K562 (cell line): ENCODE results near the gene CENPU. TPM values are rescaled to one million over a fixed set of nuclear protein-coding genes. Genes with fewer than 3 reads are reported as not detected.

Experiments
- ATAC-seq: fragments of 200-7000 bp; cut with Tn5 transposase; 3 replicates; pipeline ENCODE4 v1.9.1; 2020; ENCODE audit warnings: moderate library complexity
- BruUV-seq: library from RNA; stranded (reverse); fragments of 400-500 nt; replicated peaks from 2 replicates; lab custom pipeline; 2021; lab: Mats Ljungman, UMichigan
- CTCF ChIA-PET: fragments of 300-600 bp; formaldehyde crosslinking; extraction: SDS; loops from one replicate; lab custom pipeline; 2021; ENCODE audit warnings: low intra/inter-chr PET ratio; lab: Yijun Ruan, JAX
- POLR2A ChIA-PET: fragments of 300-600, 350-650 bp; sonication (Branson Sonifier 250); formaldehyde crosslinking; extraction: SDS; loops from one replicate; lab custom pipeline; 2021; ENCODE audit warnings: antibody characterized with exemption, inconsistent platforms; lab: Yijun Ruan, JAX
- DNase-seq, 4 experiments: peaks; one replicate each; pipeline versions ENCODE4 v3.0.0 to v3.0.0-alpha.2; 2011 to 2018; ENCODE audit warnings: low spot score in 3 of 4, mixed read lengths in 3 of 4; ENCODE audit errors: extremely low read depth in 1 of 4
- FAIRE-seq: peaks from 2 replicates; lab custom pipeline; 2011; peaks lifted over from hg19 to GRCh38; lab: Jason Lieb, UNC
- H2AFZ ChIP-seq: 2 replicates; pipeline ENCODE4 v1.6.0; 2011; ENCODE audit warnings: low read depth, low read length, control low read depth, inconsistent platforms
- H3K27ac ChIP-seq: fragments of 200-600 bp; 3 replicates; pipeline ENCODE4 v1.8.0; 2011; ENCODE audit warnings: low read depth, mild to moderate bottlenecking, control low read depth, inconsistent platforms, low read length, moderate library complexity, mixed read lengths; ENCODE audit errors: extremely low read depth
- H3K27me3 ChIP-seq, 2 experiments: fragments of 300-600 bp in 1 of 2; 2 replicates in 1 of 2; 3 replicates in 1 of 2; pipeline versions ENCODE4 v1.6.0 to v1.8.0; 2011; ENCODE audit warnings: inconsistent platforms in 2 of 2, low read length in 2 of 2, mild to moderate bottlenecking in 1 of 2, mixed read lengths in 1 of 2, moderate library complexity in 1 of 2; ENCODE audit not compliant: control insufficient read depth in 2 of 2, insufficient read depth in 2 of 2
- H3K36me3 ChIP-seq: fragments of 300-600 bp; 3 replicates; pipeline ENCODE4 v1.8.0; 2011; ENCODE audit warnings: mild to moderate bottlenecking, low read length, inconsistent platforms; ENCODE audit not compliant: control insufficient read depth, insufficient read depth
- H3K4me1 ChIP-seq, 2 experiments: fragments of 200-600 bp in 1 of 2; replicated peaks in 1 of 2; 2 replicates in 1 of 2; 3 replicates in 1 of 2; pipeline versions ENCODE4 v1.5.1 to v1.8.0; 2011; ENCODE audit warnings: inconsistent platforms in 2 of 2, low read length in 2 of 2, mild to moderate bottlenecking in 1 of 2, mixed read lengths in 1 of 2, moderate library complexity in 1 of 2; ENCODE audit not compliant: control insufficient read depth in 2 of 2, insufficient read depth in 2 of 2
- H3K4me2 ChIP-seq: 2 replicates; pipeline ENCODE4 v1.6.1; 2011; ENCODE audit warnings: low read length, control low read depth, inconsistent platforms, mixed read lengths; ENCODE audit not compliant: insufficient read depth
- H3K4me3 ChIP-seq: fragments of 200-600 bp; sonication (generic), shearing (Covaris generic); 2 replicates; pipeline ENCODE4 v1.5.1; 2016; ENCODE audit warnings: control low read depth, inconsistent platforms
- H3K79me2 ChIP-seq: fragments of 200-600 bp; 3 replicates; pipeline ENCODE4 v1.8.0; 2011; ENCODE audit warnings: low read length, inconsistent platforms; ENCODE audit not compliant: control insufficient read depth, insufficient read depth
- H3K9ac ChIP-seq, 2 experiments: 2 replicates each; pipeline versions ENCODE4 v1.6.0 to v1.6.1; 2011; ENCODE audit warnings: low read depth in 2 of 2, low read length in 2 of 2, control low read depth in 1 of 2, inconsistent platforms in 1 of 2, mild to moderate bottlenecking in 1 of 2, mixed read lengths in 1 of 2; ENCODE audit not compliant: insufficient read depth in 1 of 2
- H3K9me1 ChIP-seq: one replicate; pipeline ENCODE4 v1.6.0; 2011; ENCODE audit warnings: inconsistent platforms, mild to moderate bottlenecking, low read length, moderate library complexity; ENCODE audit not compliant: control insufficient read depth, insufficient read depth
- H3K9me3 ChIP-seq: replicated peaks from 2 replicates; pipeline ENCODE4 v1.5.1; 2011; ENCODE audit warnings: low read depth, low read length, inconsistent platforms; ENCODE audit not compliant: control insufficient read depth, insufficient read depth
- H4K20me1 ChIP-seq: replicated peaks from 2 replicates; pipeline ENCODE4 v1.6.1; 2011; ENCODE audit warnings: low read length, inconsistent platforms, mixed read lengths; ENCODE audit not compliant: control insufficient read depth, insufficient read depth
- FOXP1 ChIP-seq: sonication (generic); formaldehyde crosslinking; IDR thresholded peaks from 2 replicates; pipeline ENCODE4 v1.8.0; 2022; ENCODE audit warnings: mild to moderate bottlenecking, missing genetic modification reagents
- HMGN3 ChIP-seq: IDR thresholded peaks from 2 replicates; pipeline ENCODE4 v1.6.1; 2011; ENCODE audit warnings: borderline replicate concordance, low read depth, mild to moderate bottlenecking, mixed read lengths, low read length; ENCODE audit not compliant: insufficient read length; ENCODE audit errors: extremely low read depth
- MLX ChIP-seq, 2 experiments: fragments of 450-650 bp in 1 of 2; sonication (generic) in 1 of 2; formaldehyde crosslinking; conservative IDR thresholded peaks; 2 replicates each; pipeline versions ENCODE4 v1.4.0 to v1.8.1; 2020 to 2022; ENCODE audit warnings: mild to moderate bottlenecking in 1 of 2, missing genetic modification reagents in 1 of 2
- NFIC ChIP-seq: fragments of 450-650 bp; IDR thresholded peaks from 2 replicates; pipeline ENCODE4 v1.6.1; 2017; ENCODE audit warnings: mild to moderate bottlenecking, inconsistent platforms
- PYGO2 ChIP-seq: fragments of 450-650 bp; IDR thresholded peaks from 2 replicates; pipeline ENCODE4 v1.6.1; 2016; ENCODE audit warnings: mild to moderate bottlenecking, missing genetic modification characterization, moderate library complexity, missing compliant biosample characterization
- RHOXF2B ChIP-seq: fragments of 250-450 bp; sonication (Bioruptor Pico); conservative IDR thresholded peaks from 2 replicates; pipeline ENCODE4 v1.5.1; 2021
- STAG1 ChIP-seq: sonication (generic); formaldehyde crosslinking; IDR thresholded peaks from 2 replicates; pipeline ENCODE4 v1.5.0; 2020; ENCODE audit warnings: missing genetic modification reagents, borderline replicate concordance
- TBP ChIP-seq: optimal IDR thresholded peaks from 2 replicates; pipeline ENCODE3; 2011; ENCODE audit warnings: low read depth, low read length, improper control_type of control experiment
- ZNF551 ChIP-seq: fragments of 250-450 bp; sonication (Bioruptor Pico); IDR thresholded peaks from 2 replicates; pipeline ENCODE4 v1.5.0; 2021; ENCODE audit warnings: mild to moderate bottlenecking, moderate library complexity
- WGBS: fragments of 100-300 bp; shearing (Covaris generic); methylation state at CpG from one replicate; pipeline ENCODE4 v1.1.6; 2016; ENCODE audit warnings: low coverage, mixed read lengths; ENCODE audit not compliant: insufficient coverage; ENCODE audit errors: missing lambda C conversion rate; 5-methylcytosine and 5-hydroxymethylcytosine counted together
- in situ Hi-C: fragments of 300-500 bp; cut with MboI; formaldehyde crosslinking; loops from 4 replicates; pipeline ENCODE4 v1.15.0; 2018; ENCODE audit warnings: inconsistent platforms, mixed read lengths
- intact Hi-C: fragments of 100-400 bp; cut with micrococcal nuclease; formaldehyde crosslinking; loops from 2 replicates; pipeline ENCODE4 v1.14.2; 2022
- polyA plus RNA-seq, 8 experiments: library from polyadenylated mRNA; depleted of rRNA in 4 of 8; stranded (reverse) in 5 of 8; unstranded in 3 of 8; fragments of >200 nt; fragmentation: Nextera tagmentation in 2 of 8; fragmentation: Illumina TruSeq in 1 of 8; extraction: Ambion mirVana in 2 of 8; extraction: Trizol in 1 of 8; gene quantifications; 2 replicates each; pipeline versions ENCODE4 v1.2.1 to v1.2.3, GENCODE V29; 2011 to 2014; ENCODE audit warnings: inconsistent platforms in 1 of 8, missing spikeins in 1 of 8
- total RNA-seq, 7 experiments: library from RNA; depleted of rRNA in 6 of 7; stranded (reverse); fragments of >200 nt in 6 of 7; fragmentation: Illumina TruSeq in 2 of 7; extraction: Trizol in 2 of 7; gene quantifications; 2 replicates each; pipeline versions ENCODE4 v1.2.1 to v1.2.3, GENCODE V29; 2011 to 2021; ENCODE audit warnings: low replicate concordance in 1 of 7

Gene CENPU
- total and polyA plus RNA-seq, 9 of the 15 experiments (the other 6 are each of a cell fraction or from before 2014, with no cell fraction given): 39.4 to 98.7 (median 84.3) TPM

GRCh38 chr4:184719407-184719806 lies 14.5 kb downstream of the CENPU start (continued):
- TF ChIP-seq ZNF551 (CRISPR knock-in tag): no peak
- TF ChIP-seq STAG1 (CRISPR knock-in tag): no peak

- CTCF ChIA-PET: no interaction called here
- TF ChIP-seq RHOXF2B (CRISPR knock-in tag) (no peak), FOXP1 (CRISPR knock-in tag) (no peak), TBP (no peak), NFIC (no peak), PYGO2 (tag) (no peak), MLX (CRISPR knock-in tag; conservative IDR thresholded peaks at IDR 0.05) (no peak), HMGN3 (no peak)
- in situ Hi-C loops: no loop called here
- ATAC-seq (no peak), DNase-seq (no peak), FAIRE-seq (no peak)
- Histone ChIP-seq H3K27ac (no peak overlapping the region), H3K27me3 (no peaks in the 10 kb centered on the region), H3K79me2 (peaks cover 17% of the 10 kb centered on the region), H3K4me1 (no peaks in the 10 kb centered on the region), H3K4me2 (no peak overlapping the region), H4K20me1 (no peaks in the 10 kb centered on the region; the same call in 1 of the 2 replicates), H3K9me1 (no peaks in the 10 kb centered on the region), H3K4me3 (no peak overlapping the region), H2AFZ (no peak overlapping the region), H3K36me3 (peaks cover 96% of the 10 kb centered on the region), H3K9me3 (no peaks in the 10 kb centered on the region), H3K9ac (no peak overlapping the region)
- 93% methylated on average over 4 of the region's 4 CpGs for WGBS
- intact Hi-C loops: no loop called here
- BruUV-seq: no TSS peak
- POLR2A ChIA-PET: interaction anchor here (1.0 to 1.6 kb wide), 4 partner anchors 9 to 19 kb away, joined by 3 to 5 read pairs (median 4); partner anchors contain the start of gene CENPU
Observed at GRCh38 chr4:184715526-184715925, 18.4 kb downstream of the CENPU start.
